ENCODE measurements around the gene AGPAT3.

Gene AGPAT3

GRCh38 chr21:43987509-43987908, 122.5 kb downstream of the AGPAT3 start:
- in situ Hi-C loops (cut with HindIII; ENCODE audit: low pct_ligation_motif_present, low sequenced_read_pairs) = no loop called here
- DNase-seq = no peak
- Histone ChIP-seq H3K4me3 (ENCODE audit: low read depth, low read length) (no peak overlapping the region), H3K27ac (no peak overlapping the region), H3K36me3 (replicated peaks) (no peaks in the 10 kb centered on the region), H3K27me3 (replicated peaks) (no peaks in the 10 kb centered on the region)
- no peak for TF ChIP-seq CTCF (IDR thresholded peaks at IDR 0.05; ENCODE audit: low read depth, low read length, missing control alignments)

DNA sequence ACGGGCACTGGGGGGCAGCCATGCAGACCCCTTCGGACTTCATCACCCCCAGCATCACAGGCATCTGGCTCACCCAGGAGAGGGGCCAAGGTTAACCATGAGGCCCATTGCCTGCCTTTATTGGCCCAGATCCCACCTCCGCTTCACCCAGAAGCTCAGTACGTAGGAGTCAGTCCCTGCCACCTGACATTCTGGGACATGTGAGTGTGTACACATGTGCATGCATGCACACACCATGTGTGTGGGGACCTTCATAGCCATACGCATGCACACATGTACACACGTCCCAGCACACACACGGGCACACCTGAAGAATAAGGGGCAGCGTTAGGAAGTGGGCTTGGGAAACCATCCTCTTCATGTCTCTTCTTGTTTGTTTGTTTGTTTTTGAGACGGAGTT, 123.0 kb downstream of the AGPAT3 start:
- Histone ChIP-seq H3K27me3 (replicated peaks) (no peaks in the 10 kb centered on the region), H3K36me3 (replicated peaks) (no peaks in the 10 kb centered on the region), H3K4me3 (ENCODE audit: low read depth, low read length) (no peak overlapping the region), H3K27ac (no peak overlapping the region)
- in situ Hi-C loops (cut with HindIII; ENCODE audit: low pct_ligation_motif_present, low sequenced_read_pairs) = no loop called here
- TF ChIP-seq CTCF (IDR thresholded peaks at IDR 0.05; ENCODE audit: low read depth, low read length, missing control alignments) = no peak
- no peak for DNase-seq

DNA sequence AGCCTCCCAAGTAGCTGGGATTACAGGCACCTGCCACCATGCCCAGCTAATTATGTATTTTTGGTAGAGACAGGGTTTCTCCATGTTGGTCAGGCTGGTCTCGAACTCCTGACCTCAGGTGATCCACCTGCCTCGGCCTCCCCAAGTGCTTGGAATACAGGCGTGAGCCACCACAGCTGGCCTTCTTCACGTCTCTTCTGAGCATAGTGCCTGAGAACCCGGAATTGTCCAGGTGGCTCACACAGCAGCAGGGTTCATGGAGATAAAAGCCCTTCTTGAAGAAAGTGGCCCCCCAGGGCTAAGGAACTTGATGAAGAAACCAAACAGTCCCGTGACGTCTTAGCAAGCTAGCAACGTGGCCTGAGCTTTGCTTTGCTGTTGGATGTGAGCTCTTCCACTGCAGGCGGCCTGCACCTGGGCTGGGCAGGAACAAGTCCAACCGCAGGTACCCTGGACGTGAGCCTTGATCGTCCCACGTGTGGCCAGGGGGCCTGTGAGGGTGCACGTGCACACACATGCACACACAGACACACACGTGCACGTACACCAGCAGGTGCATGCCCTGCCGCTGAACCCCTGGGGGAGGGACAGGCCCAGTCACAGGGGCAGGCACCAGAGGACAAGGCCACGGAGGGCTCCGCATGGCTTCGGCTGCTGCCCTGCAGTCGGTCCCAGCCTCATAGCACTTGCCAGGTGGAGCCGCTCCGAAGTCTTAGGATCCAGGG, 123.6 kb downstream of the AGPAT3 start:
- Histone ChIP-seq H3K27me3 (replicated peaks) (no peaks in the 10 kb centered on the region), H3K36me3 (replicated peaks) (no peaks in the 10 kb centered on the region), H3K27ac (no peak overlapping the region), H3K4me3 (ENCODE audit: low read depth, low read length) (no peak overlapping the region)
- DNase-seq = no peak
- in situ Hi-C loops (cut with HindIII; ENCODE audit: low pct_ligation_motif_present, low sequenced_read_pairs) = no loop called here
- no peak for TF ChIP-seq CTCF (IDR thresholded peaks at IDR 0.05; ENCODE audit: low read depth, low read length, missing control alignments)

DNA sequence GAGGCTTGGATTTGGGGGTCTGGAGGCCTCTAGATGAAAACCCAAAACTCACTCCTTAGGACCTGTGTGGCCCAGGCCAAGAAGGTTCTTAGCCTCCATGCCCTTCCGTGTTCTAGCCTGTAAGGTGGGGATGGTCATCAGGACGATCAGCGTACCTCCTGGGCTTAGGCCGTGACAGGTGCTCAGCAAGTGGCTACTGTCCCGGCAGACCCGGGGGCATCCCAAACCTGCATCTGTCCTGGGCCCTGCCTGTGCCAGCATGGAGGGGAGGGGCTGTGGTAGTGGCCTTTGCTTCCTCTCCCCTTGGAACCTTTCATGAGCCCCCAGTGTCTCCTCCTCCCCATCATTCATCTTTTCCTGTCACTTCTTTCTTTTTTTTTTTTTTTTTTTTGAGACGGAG, 124.4 kb downstream of the AGPAT3 start:
- in situ Hi-C loops (cut with HindIII; ENCODE audit: low pct_ligation_motif_present, low sequenced_read_pairs) = no loop called here
- no peak for DNase-seq
- no peaks in the 10 kb centered on the region for H3K36me3 ChIP-seq (replicated peaks)
- H3K27me3 ChIP-seq (replicated peaks) = no peaks in the 10 kb centered on the region
- no peak overlapping the region for H3K4me3 ChIP-seq (ENCODE audit: low read depth, low read length)
- H3K27ac ChIP-seq = no peak overlapping the region
- no peak for TF ChIP-seq CTCF (IDR thresholded peaks at IDR 0.05; ENCODE audit: low read depth, low read length, missing control alignments)

DNA sequence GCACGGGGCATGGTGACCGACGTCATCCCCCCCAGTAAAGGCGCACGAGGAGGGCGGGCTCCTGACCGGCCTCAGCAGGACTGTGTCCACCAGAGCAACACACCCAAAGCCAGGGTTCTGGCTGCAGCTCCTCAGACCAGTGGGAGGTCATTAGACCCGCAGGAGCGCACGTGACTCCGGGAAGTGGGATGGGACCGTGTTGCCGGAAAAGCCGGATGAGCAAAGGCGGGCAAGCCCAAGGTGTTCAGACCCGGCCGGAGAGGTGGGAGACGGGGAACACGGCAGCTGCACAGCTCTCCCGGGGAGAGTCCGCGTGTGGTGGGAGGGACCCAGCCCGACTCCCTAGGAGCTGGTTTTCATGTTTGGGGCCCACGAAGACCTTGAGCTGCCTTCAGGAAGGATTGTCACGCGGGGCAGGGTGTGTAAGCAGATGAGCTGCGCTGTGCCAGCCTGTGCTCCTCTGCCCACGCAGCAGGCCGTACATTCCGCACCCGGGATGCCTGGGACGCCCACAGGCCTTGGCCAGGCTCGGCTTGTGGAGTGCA, 126.5 kb downstream of the AGPAT3 start:
- Histone ChIP-seq H3K27ac (no peak overlapping the region), H3K4me3 (ENCODE audit: low read depth, low read length) (no peak overlapping the region), H3K36me3 (replicated peaks) (no peaks in the 10 kb centered on the region), H3K27me3 (replicated peaks) (no peaks in the 10 kb centered on the region)
- in situ Hi-C loops (cut with HindIII; ENCODE audit: low pct_ligation_motif_present, low sequenced_read_pairs) = no loop called here
- TF ChIP-seq CTCF (IDR thresholded peaks at IDR 0.05; ENCODE audit: low read depth, low read length, missing control alignments) = no peak
- DNase-seq = no peak

DNA sequence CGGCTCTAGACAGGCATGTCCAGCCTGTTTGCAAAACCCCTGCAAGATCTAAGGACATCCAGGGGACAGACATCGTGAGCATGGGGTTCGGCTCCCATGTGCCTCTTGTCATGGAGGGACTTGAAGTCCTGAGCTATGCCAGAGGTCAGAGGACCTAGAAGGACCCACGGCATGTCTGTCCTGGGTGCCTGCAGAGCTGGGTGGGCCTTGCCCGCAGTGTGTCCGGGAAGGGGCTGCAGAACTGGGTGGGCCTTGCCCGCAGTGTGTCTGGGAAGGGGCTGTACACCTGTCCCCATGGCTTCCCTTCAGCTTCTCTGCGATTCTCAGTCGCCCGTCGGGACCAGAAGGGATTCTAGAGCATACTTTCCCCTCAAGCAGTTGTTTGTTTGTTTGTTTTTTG, 127.1 kb downstream of the AGPAT3 start:
- H3K27ac ChIP-seq = no peak overlapping the region
- TF ChIP-seq CTCF (IDR thresholded peaks at IDR 0.05; ENCODE audit: low read depth, low read length, missing control alignments) = no peak
- in situ Hi-C loops (cut with HindIII; ENCODE audit: low pct_ligation_motif_present, low sequenced_read_pairs) = no loop called here
- no peak overlapping the region for H3K4me3 ChIP-seq (ENCODE audit: low read depth, low read length)
- H3K36me3 ChIP-seq (replicated peaks) = no peaks in the 10 kb centered on the region
- no peak for DNase-seq
- H3K27me3 ChIP-seq (replicated peaks) = no peaks in the 10 kb centered on the region
